Natural killer cell (primary cell): ENCODE measurements around the gene ISL2. TPM values are rescaled to one million over a fixed set of nuclear protein-coding genes. Genes with fewer than 3 reads are reported as not detected.

Experiments
- ATAC-seq, 3 donors: fragments of 150-1000 bp in 2 of 3; fragments of 200-7000 bp in 1 of 3; cut with Tn5 transposase; 1 replicate in 1 of 3; 2 replicates in 2 of 3; pipeline ENCODE4 v1.10.0; 2021; ENCODE audit warnings: mild to moderate bottlenecking in 2 of 3, moderate library complexity in 2 of 3
- DNase-seq, 2 donors: peaks; one replicate each; pipeline versions ENCODE4 v3.0.0 to v3.0.0-alpha.2; 2013 to 2021; ENCODE audit warnings: mixed read lengths in 1 of 2
- H3K27ac ChIP-seq: one replicate; pipeline ENCODE4 v1.5.1; 2013; ENCODE audit warnings: mild to moderate bottlenecking, low read length
- H3K27me3 ChIP-seq: one replicate; pipeline ENCODE4 v1.6.1; 2013; ENCODE audit warnings: low read length; ENCODE audit not compliant: control insufficient read depth, insufficient read depth
- H3K36me3 ChIP-seq: one replicate; pipeline ENCODE4 v1.6.1; 2013; ENCODE audit warnings: low read length; ENCODE audit not compliant: control insufficient read depth, insufficient read depth
- H3K4me1 ChIP-seq: one replicate; pipeline ENCODE4 v1.6.1; 2013; ENCODE audit warnings: low read length; ENCODE audit not compliant: control insufficient read depth, insufficient read depth
- H3K4me3 ChIP-seq: one replicate; pipeline ENCODE4 v1.5.1; 2013; ENCODE audit warnings: low read length
- H3K9me3 ChIP-seq: one replicate; pipeline ENCODE4 v1.6.1; 2013; ENCODE audit warnings: low read length; ENCODE audit not compliant: control insufficient read depth, insufficient read depth
- H3K27ac Mint-ChIP-seq, 2 donors: one replicate each; pipeline ENCODE4 v1.8.0; 2022; ENCODE audit warnings: mild to moderate bottlenecking in 2 of 2, mixed read lengths in 2 of 2, moderate library complexity in 1 of 2
- H3K27me3 Mint-ChIP-seq, 2 donors: one replicate each; pipeline ENCODE4 v1.8.0; 2022; ENCODE audit warnings: low read depth in 2 of 2, mixed read lengths in 2 of 2
- H3K36me3 Mint-ChIP-seq: one replicate; pipeline ENCODE4 v1.8.0; 2022; ENCODE audit warnings: mixed read lengths
- H3K4me1 Mint-ChIP-seq, 2 donors: one replicate each; pipeline ENCODE4 v1.8.0; 2022; ENCODE audit warnings: mixed read lengths in 2 of 2
- H3K4me3 Mint-ChIP-seq: one replicate; pipeline ENCODE4 v1.8.0; 2022; ENCODE audit warnings: mild to moderate bottlenecking, moderate library complexity, mixed read lengths
- H3K9me3 Mint-ChIP-seq, 2 donors: one replicate each; pipeline ENCODE4 v1.8.0; 2022; ENCODE audit warnings: mixed read lengths in 2 of 2
- WGBS: methylation state at CpG from one replicate; pipeline ENCODE4 v1.1.7; 2013; ENCODE audit warnings: missing lambda C conversion rate; ENCODE audit not compliant: insufficient coverage; 5-methylcytosine and 5-hydroxymethylcytosine counted together
- intact Hi-C: fragments of 100-400 bp; cut with micrococcal nuclease; formaldehyde crosslinking; loops from one replicate; pipeline ENCODE4 v1.14.2; 2022
- total RNA-seq, 4 donors: library from RNA; stranded (reverse); fragments of 120-200 nt in 1 of 4; gene quantifications; one replicate each; pipeline versions ENCODE4 v1.2.3 to v1.2.4, GENCODE V29; 2013 to 2022
- TF ChIP-seq, protein P1 (sequence below): fragments of 200-600 bp; IDR thresholded peaks from one replicate; pipeline ENCODE4 v1.8.0; 2022; ENCODE audit warnings: antibody characterized with exemption

Gene ISL2
- total RNA-seq, 3 donors from 2014 or later (not counting 1 experiment from before 2014, with no cell fraction given) = not detected

DNA sequence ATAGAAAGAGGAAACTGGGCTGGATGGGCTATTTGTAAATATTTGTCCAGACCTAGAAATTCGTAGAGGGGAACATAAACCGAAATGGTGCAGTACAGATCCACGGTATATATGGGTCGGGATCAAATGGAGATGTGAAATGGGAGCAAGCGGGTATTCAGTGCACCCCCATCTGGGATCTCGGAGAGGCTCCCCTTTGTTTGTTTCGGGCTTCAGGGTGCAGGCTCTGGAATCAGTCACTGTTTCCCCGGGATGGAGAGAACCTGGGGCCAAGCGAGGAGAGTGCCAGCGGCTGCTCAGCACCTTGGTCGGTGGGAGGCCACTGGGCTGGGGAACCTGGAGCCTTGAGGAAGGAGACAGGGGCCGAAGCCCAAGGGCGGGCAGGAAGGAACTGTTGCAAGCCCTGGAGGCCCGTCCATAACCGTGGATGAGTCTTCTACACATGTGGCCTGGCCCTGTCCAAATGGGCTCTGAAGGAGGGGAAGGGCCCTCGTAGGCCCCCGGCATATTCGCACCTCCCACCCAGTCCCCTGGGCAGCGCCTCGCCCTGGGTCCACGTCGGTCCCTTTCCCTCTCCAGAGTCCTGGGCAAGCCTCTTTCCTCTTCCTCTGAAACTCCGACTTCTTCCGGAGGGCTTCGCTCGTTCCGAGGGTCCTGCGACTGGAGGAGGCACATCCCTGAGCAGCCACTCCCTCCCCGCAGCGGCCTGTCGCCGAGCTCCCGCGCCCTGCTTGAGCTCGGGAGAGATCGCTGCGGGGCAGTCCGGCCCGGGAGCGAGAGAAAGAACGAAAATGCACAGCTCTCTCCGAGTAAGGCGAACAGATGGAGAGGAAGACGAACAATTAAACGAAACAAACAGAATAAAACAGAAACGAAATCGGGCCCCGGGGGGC is 3.0 kb downstream of the ISL2 start:
- Histone ChIP-seq H3K27ac (no peak overlapping the region), H3K4me3 (peak overlapping the region; percentile 32), H3K36me3 (no peaks in the 10 kb centered on the region), H3K9me3 (no peaks in the 10 kb centered on the region), H3K4me1 (peaks cover 84% of the 10 kb centered on the region), H3K27me3 (peaks cover 81% of the 10 kb centered on the region)
- 7% methylated on average over 48 of the region's 48 CpGs for WGBS
- intact Hi-C loops = loop anchor here (5.0 kb wide), 1 partner anchor 52 kb away; no protein-coding TSS in a partner anchor
- H3K9me3 Mint-ChIP-seq = no peaks in the 10 kb centered on the region
- H3K36me3 Mint-ChIP-seq = no peaks in the 10 kb centered on the region
- peak in 1 of 3 donors; percentile 3 for ATAC-seq
- H3K27me3 Mint-ChIP-seq = peaks cover 66 to 67% of the 10 kb centered on the region in 2 donors
- H3K27ac Mint-ChIP-seq = peak overlapping the region in 1 of 2 donors; percentile 71
- DNase-seq = peak in 1 of 2 donors; percentile 40
- H3K4me3 Mint-ChIP-seq = peak overlapping the region; percentile 90
- H3K4me1 Mint-ChIP-seq = peaks cover 64 to 79% of the 10 kb centered on the region in 2 donors
- TF ChIP-seq, protein P1, sequence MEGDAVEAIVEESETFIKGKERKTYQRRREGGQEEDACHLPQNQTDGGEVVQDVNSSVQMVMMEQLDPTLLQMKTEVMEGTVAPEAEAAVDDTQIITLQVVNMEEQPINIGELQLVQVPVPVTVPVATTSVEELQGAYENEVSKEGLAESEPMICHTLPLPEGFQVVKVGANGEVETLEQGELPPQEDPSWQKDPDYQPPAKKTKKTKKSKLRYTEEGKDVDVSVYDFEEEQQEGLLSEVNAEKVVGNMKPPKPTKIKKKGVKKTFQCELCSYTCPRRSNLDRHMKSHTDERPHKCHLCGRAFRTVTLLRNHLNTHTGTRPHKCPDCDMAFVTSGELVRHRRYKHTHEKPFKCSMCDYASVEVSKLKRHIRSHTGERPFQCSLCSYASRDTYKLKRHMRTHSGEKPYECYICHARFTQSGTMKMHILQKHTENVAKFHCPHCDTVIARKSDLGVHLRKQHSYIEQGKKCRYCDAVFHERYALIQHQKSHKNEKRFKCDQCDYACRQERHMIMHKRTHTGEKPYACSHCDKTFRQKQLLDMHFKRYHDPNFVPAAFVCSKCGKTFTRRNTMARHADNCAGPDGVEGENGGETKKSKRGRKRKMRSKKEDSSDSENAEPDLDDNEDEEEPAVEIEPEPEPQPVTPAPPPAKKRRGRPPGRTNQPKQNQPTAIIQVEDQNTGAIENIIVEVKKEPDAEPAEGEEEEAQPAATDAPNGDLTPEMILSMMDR = no peak

DNA sequence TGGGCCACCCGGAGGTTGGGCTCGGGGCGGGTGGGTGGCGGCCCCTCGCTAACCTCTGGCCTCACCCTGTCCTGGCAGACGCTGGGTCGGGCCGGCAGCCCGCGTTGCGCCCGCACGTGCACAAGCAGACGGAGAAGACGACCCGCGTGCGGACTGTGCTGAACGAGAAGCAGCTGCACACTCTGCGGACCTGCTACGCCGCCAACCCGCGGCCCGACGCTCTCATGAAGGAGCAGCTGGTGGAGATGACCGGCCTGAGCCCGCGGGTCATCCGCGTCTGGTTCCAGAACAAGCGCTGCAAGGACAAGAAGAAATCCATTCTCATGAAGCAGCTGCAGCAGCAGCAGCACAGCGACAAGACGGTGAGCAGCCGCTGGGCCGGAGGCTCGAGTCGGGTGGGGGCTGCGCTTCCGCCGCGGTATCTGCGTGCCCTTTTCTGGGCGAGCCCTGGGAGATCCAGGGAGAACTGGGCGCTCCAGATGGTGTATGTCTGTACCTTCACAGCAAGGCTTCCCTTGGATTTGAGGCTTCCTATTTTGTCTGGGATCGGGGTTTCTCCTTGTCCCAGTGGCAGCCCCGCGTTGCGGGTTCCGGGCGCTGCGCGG is 3.7 kb downstream of the ISL2 start:
- Mint-ChIP-seq H3K27ac (peak overlapping the region in 1 of 2 donors; percentile 71), H3K4me3 (peak overlapping the region; percentile 90), H3K4me1 (peaks cover 64 to 75% of the 10 kb centered on the region in 2 donors), H3K36me3 (peaks cover 5% of the 10 kb centered on the region), H3K27me3 (peaks cover 69 to 72% of the 10 kb centered on the region in 2 donors), H3K9me3 (no peaks in the 10 kb centered on the region)
- peaks cover 77% of the 10 kb centered on the region for H3K4me1 ChIP-seq
- WGBS = 2% methylated on average over 53 of the region's 53 CpGs
- TF ChIP-seq, protein P1 = no peak
- H3K27me3 ChIP-seq = peaks cover 84% of the 10 kb centered on the region
- DNase-seq (peak in 1 of 2 donors; percentile 59), ATAC-seq (peak; percentile 17 to 38 (median 34))
- intact Hi-C loops = loop anchor here (5.0 kb wide), 1 partner anchor 53 kb away; no protein-coding TSS in a partner anchor
- no peaks in the 10 kb centered on the region for H3K9me3 ChIP-seq
- H3K4me3 ChIP-seq = peak overlapping the region; percentile 32
- no peak overlapping the region for H3K27ac ChIP-seq
- H3K36me3 ChIP-seq = no peaks in the 10 kb centered on the region

GRCh38 chr15:76340803-76341365 is 4.3 kb downstream of the ISL2 start:
- intact Hi-C loops = loop anchor here (5.0 kb wide), 1 partner anchor 54 kb away; no protein-coding TSS in a partner anchor
- peak overlapping the region; percentile 32 for H3K4me3 ChIP-seq
- WGBS = 3% methylated on average over 35 of the region's 35 CpGs
- H3K9me3 ChIP-seq = no peaks in the 10 kb centered on the region
- Mint-ChIP-seq H3K4me1 (peaks cover 64 to 75% of the 10 kb centered on the region in 2 donors), H3K27ac (no peak overlapping the region), H3K27me3 (peaks cover 70 to 72% of the 10 kb centered on the region in 2 donors), H3K4me3 (peak overlapping the region; percentile 90), H3K9me3 (no peaks in the 10 kb centered on the region), H3K36me3 (peaks cover 5% of the 10 kb centered on the region)
- H3K27me3 ChIP-seq = peaks cover 85% of the 10 kb centered on the region
- H3K27ac ChIP-seq = no peak overlapping the region
- H3K36me3 ChIP-seq = no peaks in the 10 kb centered on the region
- ATAC-seq (peak; percentile 65 to 70 (median 68)), DNase-seq (peak; percentile 51 to 74)
- TF ChIP-seq, protein P1 = peak; percentile 47
- H3K4me1 ChIP-seq = peaks cover 76% of the 10 kb centered on the region
